NT2/D1 (cell line): ENCODE measurements around the gene GFRA4.

Experiments used
- SUZ12 ChIP-seq: IDR thresholded peaks from 2 replicates; pipeline ENCODE4 v1.6.1; 2011; ENCODE audit not compliant: insufficient read length, insufficient read depth; ENCODE audit errors: extremely low read depth
- YY1 ChIP-seq: IDR thresholded peaks from 2 replicates; pipeline ENCODE4 v1.6.1; 2011; ENCODE audit not compliant: insufficient read length, insufficient read depth
- ZNF274 ChIP-seq: IDR thresholded peaks from 2 replicates; pipeline ENCODE4 v1.6.1; 2011; ENCODE audit warnings: mild to moderate bottlenecking, low read depth, low read length

DNA sequence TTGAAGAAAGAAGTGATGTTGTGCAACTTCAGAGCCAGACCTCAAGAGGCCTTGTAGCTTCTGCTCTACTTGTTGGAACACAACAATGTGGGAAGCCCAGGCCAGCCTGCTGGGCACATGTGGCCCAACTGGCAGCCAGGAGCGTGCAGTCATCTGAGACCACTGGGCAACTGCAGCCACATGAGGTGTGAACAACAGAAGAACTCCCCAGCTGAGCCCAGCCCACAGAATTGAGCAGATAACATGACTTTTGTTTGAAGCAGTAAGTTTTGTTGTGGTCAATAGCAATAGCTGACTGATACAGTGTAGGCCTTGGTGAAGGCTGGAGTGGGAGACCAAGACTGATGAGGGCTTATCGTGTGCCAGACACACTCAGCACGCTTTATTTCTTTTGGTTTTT lies 27.2 kb upstream of the GFRA4 start:
- TF ChIP-seq YY1 (no peak), ZNF274 (no peak), SUZ12 (no peak)
